Activated naive CD4-positive, alpha-beta T cell treated with anti-CD3 and anti-CD28 coated beads for 36 hours (primary cell): Measurements from ENCODE around the gene ABTB1. TPM values are rescaled to one million over a fixed set of nuclear protein-coding genes. Genes with fewer than 3 reads are reported as not detected.

Experiments
- CTCF ChIA-PET: fragments of 350-600 bp; sonication (Branson Sonifier 250); formaldehyde crosslinking; loops from one replicate; lab custom pipeline; 2021; ENCODE audit warnings: antibody characterized with exemption; lab: Charles Lee
- DNase-seq: peaks from one replicate; pipeline ENCODE4 v3.0.0-alpha.2; 2020
- H3K27ac Mint-ChIP-seq: one replicate; pipeline ENCODE4 v1.8.0; 2021; ENCODE audit warnings: mild to moderate bottlenecking, mixed read lengths
- H3K27me3 Mint-ChIP-seq: one replicate; pipeline ENCODE4 v1.8.0; 2021; ENCODE audit warnings: low read depth, mixed read lengths
- H3K36me3 Mint-ChIP-seq: one replicate; pipeline ENCODE4 v1.8.0; 2021; ENCODE audit warnings: low read depth, mixed read lengths
- H3K4me1 Mint-ChIP-seq: one replicate; pipeline ENCODE4 v1.8.0; 2021; ENCODE audit warnings: low read depth, mixed read lengths
- H3K4me3 Mint-ChIP-seq: one replicate; pipeline ENCODE4 v1.8.0; 2021; ENCODE audit warnings: mild to moderate bottlenecking, moderate library complexity, mixed read lengths
- H3K9me3 Mint-ChIP-seq: one replicate; pipeline ENCODE4 v1.8.0; 2021; ENCODE audit warnings: mixed read lengths
- intact Hi-C: fragments of 100-400 bp; cut with micrococcal nuclease; formaldehyde crosslinking; loops from one replicate; pipeline ENCODE4 v1.15.1; 2023
- total RNA-seq, 2 experiments: library from RNA; stranded (reverse); gene quantifications; one replicate each; pipeline ENCODE4 v1.2.3, GENCODE V29; 2021

Gene ABTB1
- total RNA-seq, 2 experiments from 2014 or later: 10.6 to 13.5 TPM

DNA sequence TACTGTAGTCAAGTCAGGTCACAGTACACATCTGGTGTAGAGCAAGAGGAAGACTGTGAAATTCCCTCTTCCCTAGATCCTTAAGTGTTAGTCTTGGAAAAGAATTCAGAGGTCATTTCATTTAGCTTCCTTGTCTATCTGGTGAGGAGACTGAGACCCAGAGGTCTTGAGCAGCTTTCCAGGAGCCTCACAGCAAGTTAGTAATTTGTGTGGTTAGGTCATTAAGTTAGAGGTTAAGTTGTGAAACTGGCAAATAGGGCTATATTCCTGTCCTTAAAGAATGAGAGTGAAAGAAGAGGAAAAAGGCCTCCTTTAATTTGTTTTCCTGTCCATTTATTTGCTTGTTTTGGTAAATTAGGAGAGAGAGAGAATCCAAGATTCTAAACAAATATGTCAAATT lies 34.8 kb upstream of the ABTB1 start:
- H3K4me1 Mint-ChIP-seq: peaks cover 5% of the 10 kb centered on the region
- H3K36me3 Mint-ChIP-seq: no peaks in the 10 kb centered on the region
- CTCF ChIA-PET: no interaction called here
- no peak for DNase-seq
- intact Hi-C loops: no loop called here
- H3K4me3 Mint-ChIP-seq: no peak overlapping the region
- H3K27me3 Mint-ChIP-seq: peaks cover 2% of the 10 kb centered on the region
- H3K27ac Mint-ChIP-seq: no peak overlapping the region
- H3K9me3 Mint-ChIP-seq: no peaks in the 10 kb centered on the region

DNA sequence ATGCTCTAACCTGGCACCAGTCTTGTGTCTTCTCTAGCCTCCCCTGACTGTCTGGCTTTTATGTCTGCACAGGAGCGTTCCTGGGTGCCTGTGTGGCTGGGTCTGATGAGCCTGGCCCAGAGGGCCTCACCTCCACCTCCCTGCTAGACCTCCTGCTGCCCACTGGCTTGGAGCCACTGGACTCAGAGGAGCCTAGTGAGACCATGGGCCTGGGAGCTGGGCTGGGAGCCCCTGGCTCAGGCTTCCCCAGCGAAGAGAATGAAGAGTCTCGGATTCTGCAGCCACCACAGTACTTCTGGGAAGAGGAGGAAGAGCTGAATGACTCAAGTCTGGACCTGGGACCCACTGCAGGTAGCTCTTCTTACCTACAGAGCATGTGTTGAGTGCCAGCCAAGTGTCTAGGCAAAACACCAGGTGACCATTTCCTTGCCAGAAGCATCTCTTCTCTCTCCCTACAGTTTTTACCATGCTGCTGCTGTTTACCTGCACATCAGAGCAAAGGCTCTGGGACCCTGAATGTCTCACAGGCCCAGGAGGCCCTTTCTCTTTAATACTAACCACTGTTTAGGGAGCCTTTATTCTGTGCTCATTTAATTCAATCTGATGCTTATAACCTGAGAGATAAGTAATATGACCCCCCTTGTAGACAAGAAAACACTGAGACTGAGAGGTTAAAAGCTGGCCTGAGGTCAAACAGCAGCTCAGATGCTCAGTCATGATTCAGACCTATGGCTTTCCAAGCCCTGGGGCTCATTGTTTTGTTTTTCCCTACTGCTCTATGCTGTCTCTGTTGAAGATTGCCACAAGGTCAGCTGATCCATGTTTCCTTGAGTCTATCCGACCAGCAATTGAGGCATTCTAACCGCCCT lies 33.3 kb upstream of the ABTB1 start:
- Mint-ChIP-seq H3K27ac (no peak overlapping the region), H3K4me1 (peaks cover 5% of the 10 kb centered on the region), H3K36me3 (no peaks in the 10 kb centered on the region), H3K27me3 (no peaks in the 10 kb centered on the region), H3K9me3 (no peaks in the 10 kb centered on the region), H3K4me3 (no peak overlapping the region)
- DNase-seq: no peak
- intact Hi-C loops: no loop called here
- CTCF ChIA-PET: interaction anchor here (1.5 kb wide), 1 partner anchor 11 kb away, joined by 4 read pairs; no protein-coding TSS in a partner anchor

DNA sequence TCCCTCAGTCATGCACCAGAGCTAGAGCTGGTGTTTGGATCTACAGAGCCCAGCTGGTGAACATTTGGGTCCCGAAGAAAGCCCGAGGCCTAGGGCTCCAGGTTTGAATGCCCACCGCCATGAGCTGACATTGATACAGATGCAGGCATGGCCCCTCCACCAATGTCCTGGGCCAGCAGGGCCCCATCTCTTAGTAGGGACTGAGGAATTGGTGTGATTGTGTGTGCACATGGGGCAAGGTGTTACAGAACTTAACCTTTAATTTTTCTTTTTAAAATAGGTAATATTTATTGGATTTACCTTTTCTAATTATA lies 32.8 kb upstream of the ABTB1 start:
- DNase-seq: no peak
- Mint-ChIP-seq H3K4me1 (peaks cover 5% of the 10 kb centered on the region), H3K4me3 (no peak overlapping the region), H3K27me3 (no peaks in the 10 kb centered on the region), H3K27ac (no peak overlapping the region), H3K9me3 (no peaks in the 10 kb centered on the region), H3K36me3 (no peaks in the 10 kb centered on the region)
- intact Hi-C loops: no loop called here
- CTCF ChIA-PET: interaction anchor here (1.5 kb wide), 1 partner anchor 10 kb away, joined by 4 read pairs; no protein-coding TSS in a partner anchor

- H3K4me1 Mint-ChIP-seq: no peaks in the 10 kb centered on the region
These were observed 27.9 kb upstream of the ABTB1 start for GRCh38 chr3:127644641-127645370.

GRCh38 chr3:127645371-127646015 lies 27.3 kb upstream of the ABTB1 start:
- H3K27ac Mint-ChIP-seq: no peak overlapping the region
- no peaks in the 10 kb centered on the region for H3K4me1 Mint-ChIP-seq
- H3K36me3 Mint-ChIP-seq: no peaks in the 10 kb centered on the region
- DNase-seq: no peak
- H3K9me3 Mint-ChIP-seq: no peaks in the 10 kb centered on the region
- intact Hi-C loops: no loop called here
- CTCF ChIA-PET: no interaction called here
- H3K4me3 Mint-ChIP-seq: no peak overlapping the region
- H3K27me3 Mint-ChIP-seq: no peaks in the 10 kb centered on the region

More at GRCh38 chr3:127644641-127645370, 27.9 kb upstream of the ABTB1 start:
- Mint-ChIP-seq H3K36me3 (no peaks in the 10 kb centered on the region), H3K27ac (no peak overlapping the region), H3K9me3 (no peaks in the 10 kb centered on the region), H3K4me3 (no peak overlapping the region), H3K27me3 (no peaks in the 10 kb centered on the region)
- CTCF ChIA-PET: no interaction called here
- intact Hi-C loops: no loop called here
- DNase-seq: no peak

DNA sequence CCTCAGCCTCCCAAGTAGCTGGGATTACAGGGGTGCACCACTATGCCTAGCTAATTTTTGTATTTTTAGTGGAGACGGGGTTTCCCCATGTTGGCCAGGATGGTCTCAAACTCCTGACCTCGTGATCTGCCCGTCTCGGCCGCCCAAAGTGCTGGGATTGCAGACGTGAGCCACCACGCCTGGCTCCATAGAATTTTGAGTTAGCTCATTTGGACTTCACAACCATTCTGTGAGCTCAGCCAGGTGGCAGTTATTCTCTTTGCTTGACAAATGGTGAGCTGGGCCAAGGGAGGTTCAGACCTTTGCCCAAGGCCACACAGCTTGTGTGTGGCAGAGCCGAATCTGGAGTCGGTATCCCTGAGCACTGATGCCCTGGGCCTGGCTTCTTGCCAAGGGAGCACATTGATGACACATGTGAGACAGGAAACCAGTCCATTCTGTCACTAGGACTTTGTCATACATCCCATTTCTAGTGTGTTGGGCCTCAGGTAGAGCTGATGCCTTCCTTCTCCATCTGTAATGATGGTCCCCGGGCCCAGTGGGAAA lies 26.2 kb upstream of the ABTB1 start:
- Mint-ChIP-seq H3K9me3 (no peaks in the 10 kb centered on the region), H3K27ac (no peak overlapping the region), H3K4me3 (no peak overlapping the region), H3K36me3 (no peaks in the 10 kb centered on the region), H3K4me1 (no peaks in the 10 kb centered on the region), H3K27me3 (no peaks in the 10 kb centered on the region)
- no peak for DNase-seq
- intact Hi-C loops: no loop called here
- CTCF ChIA-PET: interaction anchor here (1.5 kb wide), 1 partner anchor 25 kb away, joined by 5 read pairs; no protein-coding TSS in a partner anchor

GRCh38 chr3:127647166-127647844 lies 25.4 kb upstream of the ABTB1 start:
- Mint-ChIP-seq H3K4me1 (no peaks in the 10 kb centered on the region), H3K4me3 (no peak overlapping the region), H3K27ac (no peak overlapping the region), H3K27me3 (no peaks in the 10 kb centered on the region), H3K36me3 (no peaks in the 10 kb centered on the region), H3K9me3 (no peaks in the 10 kb centered on the region)
- CTCF ChIA-PET: interaction anchor here (1.5 kb wide), 1 partner anchor 24 kb away, joined by 5 read pairs; no protein-coding TSS in a partner anchor
- intact Hi-C loops: no loop called here
- no peak for DNase-seq

DNA sequence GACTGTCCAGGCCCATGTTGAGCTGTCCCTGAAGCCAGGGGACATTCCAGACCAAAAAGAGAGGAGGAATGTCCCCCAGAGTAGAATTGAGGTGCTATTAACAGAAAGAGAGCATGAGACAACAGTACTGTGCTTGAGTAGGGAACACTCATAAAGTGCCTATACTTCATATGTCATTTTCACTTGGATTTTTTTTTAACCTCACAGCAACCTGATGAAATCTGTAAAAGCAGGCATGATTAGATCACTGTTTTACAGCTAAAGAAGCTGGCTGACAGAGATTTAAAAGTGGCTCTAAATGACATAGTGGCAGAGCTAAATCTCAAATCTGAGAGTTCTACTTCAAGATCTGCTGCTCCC lies 24.9 kb upstream of the ABTB1 start:
- H3K27me3 Mint-ChIP-seq: no peaks in the 10 kb centered on the region
- no peak overlapping the region for H3K27ac Mint-ChIP-seq
- H3K36me3 Mint-ChIP-seq: no peaks in the 10 kb centered on the region
- no peaks in the 10 kb centered on the region for H3K4me1 Mint-ChIP-seq
- CTCF ChIA-PET: interaction anchor here (1.1 to 1.5 kb wide), 2 partner anchors 24 to 49 kb away, joined by 3 to 5 read pairs; no protein-coding TSS in a partner anchor
- DNase-seq: no peak
- no peak overlapping the region for H3K4me3 Mint-ChIP-seq
- intact Hi-C loops: no loop called here
- no peaks in the 10 kb centered on the region for H3K9me3 Mint-ChIP-seq

DNA sequence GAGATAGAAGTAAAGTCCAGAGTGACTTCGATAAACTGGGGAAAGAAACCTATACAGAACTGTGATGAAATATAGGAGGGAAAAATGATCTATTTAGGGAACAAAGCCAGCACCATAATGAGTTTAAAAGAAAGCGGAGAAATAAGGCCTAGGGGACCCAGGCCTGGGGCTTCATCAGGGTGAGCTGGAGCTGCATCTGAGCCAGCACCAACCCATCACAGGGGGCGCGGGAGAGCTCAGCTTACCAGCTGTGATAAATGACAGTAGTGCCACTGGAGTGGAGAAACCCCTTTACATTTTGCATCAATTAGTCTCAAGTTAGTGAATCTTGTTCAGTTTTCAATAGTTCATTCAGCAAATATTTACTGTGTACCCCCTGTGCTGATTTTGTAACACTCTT lies 22.5 kb upstream of the ABTB1 start:
- Mint-ChIP-seq H3K36me3 (no peaks in the 10 kb centered on the region), H3K27me3 (no peaks in the 10 kb centered on the region), H3K4me1 (no peaks in the 10 kb centered on the region), H3K27ac (no peak overlapping the region), H3K9me3 (no peaks in the 10 kb centered on the region), H3K4me3 (no peak overlapping the region)
- DNase-seq: no peak
- intact Hi-C loops: loop anchor here (5.0 kb wide), 1 partner anchor 177 kb away; no protein-coding TSS in a partner anchor
- CTCF ChIA-PET: interaction anchor here (0.6 to 1.3 kb wide), 2 partner anchors 11 to 24 kb away, joined by 3 to 4 read pairs; no protein-coding TSS in a partner anchor

GRCh38 chr3:127651516-127652172 lies 21.1 kb upstream of the ABTB1 start:
- intact Hi-C loops: loop anchor here (1.0 to 5.0 kb wide), 3 partner anchors 43 to 320 kb away; no protein-coding TSS in a partner anchor
- H3K9me3 Mint-ChIP-seq: no peaks in the 10 kb centered on the region
- no peaks in the 10 kb centered on the region for H3K27me3 Mint-ChIP-seq
- no peaks in the 10 kb centered on the region for H3K4me1 Mint-ChIP-seq
- CTCF ChIA-PET: interaction anchor here (0.7 to 1.9 kb wide), 5 partner anchors 9 to 319 kb away, joined by 3 to 6 read pairs (median 3); no protein-coding TSS in a partner anchor
- H3K36me3 Mint-ChIP-seq: no peaks in the 10 kb centered on the region
- H3K4me3 Mint-ChIP-seq: no peak overlapping the region
- DNase-seq: no peak
- H3K27ac Mint-ChIP-seq: no peak overlapping the region
